ENCODE results near the gene IMMP2L. TPM values are rescaled to one million over a fixed set of nuclear protein-coding genes. Genes with fewer than 3 reads are reported as not detected.

The IMMP2L gene
- total RNA-seq, 2 experiments from 2014 or later, result 15.8 to 25.8 TPM

DNA sequence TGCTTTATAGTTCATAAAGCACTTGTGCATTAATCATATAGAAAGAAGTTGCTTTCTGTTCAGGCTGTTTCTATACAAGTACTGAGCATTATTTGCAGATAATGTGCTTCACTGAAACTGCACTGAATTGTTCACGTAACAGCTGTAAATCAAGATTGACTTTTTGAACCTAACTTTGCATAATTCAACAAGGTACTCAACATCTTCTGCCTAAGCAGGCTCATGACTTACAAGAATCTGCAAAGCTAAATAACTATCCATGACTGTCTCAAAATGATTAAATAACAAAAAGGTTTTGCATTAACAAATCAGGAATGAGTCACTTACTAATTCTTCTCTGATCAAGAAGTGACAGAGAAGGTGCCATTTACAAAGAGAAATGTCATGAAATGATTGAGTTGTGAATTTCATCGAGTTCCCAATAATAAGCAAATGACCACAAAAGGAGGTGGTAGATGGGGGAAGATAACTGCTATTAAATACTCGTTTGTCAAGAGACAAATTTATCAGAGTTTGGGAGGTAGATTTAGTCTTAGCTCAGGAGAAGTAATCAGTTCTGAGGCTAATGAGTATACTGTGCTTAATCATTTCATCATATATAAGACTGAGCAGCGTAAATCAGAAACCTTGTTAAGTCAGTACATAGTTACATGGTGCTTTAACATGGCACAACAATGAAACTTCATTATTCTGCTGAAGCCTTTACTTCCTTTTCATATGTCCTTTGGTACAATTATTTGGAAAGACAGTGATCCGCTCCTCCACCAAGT lies 632.6 kb downstream of the IMMP2L start:
- peak; percentile 42 for ATAC-seq
- peaks cover 14% of the 10 kb centered on the region for H3K4me1 Mint-ChIP-seq

DNA sequence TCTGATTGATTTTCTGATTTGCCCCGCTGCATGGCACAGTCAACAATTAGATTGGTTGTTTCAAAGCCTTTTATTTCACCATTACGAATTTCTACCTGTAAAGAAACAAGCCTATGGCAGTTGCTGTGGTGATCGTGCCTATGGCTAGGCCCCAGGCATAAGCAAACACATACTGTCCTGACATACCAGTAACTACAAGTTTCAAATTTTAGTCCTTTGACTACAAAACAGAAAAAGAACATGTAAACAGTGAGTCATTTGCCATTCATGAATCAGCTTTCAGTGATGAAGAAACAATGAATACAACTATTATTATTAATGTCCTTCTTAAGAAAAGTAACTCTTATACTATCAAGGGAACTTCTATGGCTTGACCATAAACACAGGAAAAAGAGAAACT lies 639.4 kb downstream of the IMMP2L start:
- POLR2A ChIA-PET, result no interaction called here
- CTCF ChIA-PET, result no interaction called here
- no peak overlapping the region for H3K27ac Mint-ChIP-seq
- peaks cover 13% of the 10 kb centered on the region for H3K4me1 Mint-ChIP-seq
- H3K4me3 Mint-ChIP-seq, result no peak overlapping the region
- ATAC-seq (no peak), DNase-seq (no peak)
- intact Hi-C loops (cut with DNase I, micrococcal nuclease), result no loop called here
- no peaks in the 10 kb centered on the region for H3K27me3 Mint-ChIP-seq
- H3K9me3 Mint-ChIP-seq (ENCODE audit: low read depth), result no peaks in the 10 kb centered on the region
- peaks cover 2% of the 10 kb centered on the region for H3K36me3 Mint-ChIP-seq (ENCODE audit: low read depth)

More for the DNA sequence above, 632.6 kb downstream of the IMMP2L start:
- intact Hi-C loops (cut with DNase I, micrococcal nuclease), result no loop called here
- CTCF ChIA-PET, result no interaction called here
- no peaks in the 10 kb centered on the region for H3K36me3 Mint-ChIP-seq (ENCODE audit: low read depth)
- H3K4me3 Mint-ChIP-seq, result no peak overlapping the region
- peaks cover 5% of the 10 kb centered on the region for H3K9me3 Mint-ChIP-seq (ENCODE audit: low read depth)
- H3K27ac Mint-ChIP-seq, result no peak overlapping the region
- POLR2A ChIA-PET, result no interaction called here
- DNase-seq, result no peak
- no peaks in the 10 kb centered on the region for H3K27me3 Mint-ChIP-seq

GRCh38 chr7:110921595-110922151 lies 640.6 kb downstream of the IMMP2L start:
- H3K27ac Mint-ChIP-seq, result no peak overlapping the region
- peaks cover 2% of the 10 kb centered on the region for H3K36me3 Mint-ChIP-seq (ENCODE audit: low read depth)
- intact Hi-C loops (cut with DNase I, micrococcal nuclease), result no loop called here
- ATAC-seq (no peak), DNase-seq (no peak)
- no peaks in the 10 kb centered on the region for H3K9me3 Mint-ChIP-seq (ENCODE audit: low read depth)
- CTCF ChIA-PET, result interaction anchor here (1.4 to 1.8 kb wide), 2 partner anchors 21 to 177 kb away, joined by 3 to 4 read pairs; no protein-coding TSS in a partner anchor
- H3K4me3 Mint-ChIP-seq, result no peak overlapping the region
- POLR2A ChIA-PET, result no interaction called here
- H3K4me1 Mint-ChIP-seq, result peaks cover 13% of the 10 kb centered on the region
- no peaks in the 10 kb centered on the region for H3K27me3 Mint-ChIP-seq

GRCh38 chr7:110918949-110919548 lies 643.2 kb downstream of the IMMP2L start:
- intact Hi-C loops (cut with DNase I, micrococcal nuclease), result loop anchor here (1.0 to 5.0 kb wide), 3 partner anchors 108 to 164 kb away; no protein-coding TSS in a partner anchor
- peaks cover 3% of the 10 kb centered on the region for H3K27me3 Mint-ChIP-seq
- peaks cover 3% of the 10 kb centered on the region for H3K9me3 Mint-ChIP-seq (ENCODE audit: low read depth)
- DNase-seq, result no peak
- no peak overlapping the region for H3K4me3 Mint-ChIP-seq
- ChIA-PET CTCF (no interaction called here), POLR2A (no interaction called here)
- no peak overlapping the region for H3K27ac Mint-ChIP-seq
- peak; percentile 68 for ATAC-seq
- peaks cover 13% of the 10 kb centered on the region for H3K4me1 Mint-ChIP-seq
- peaks cover 5% of the 10 kb centered on the region for H3K36me3 Mint-ChIP-seq (ENCODE audit: low read depth)

DNA sequence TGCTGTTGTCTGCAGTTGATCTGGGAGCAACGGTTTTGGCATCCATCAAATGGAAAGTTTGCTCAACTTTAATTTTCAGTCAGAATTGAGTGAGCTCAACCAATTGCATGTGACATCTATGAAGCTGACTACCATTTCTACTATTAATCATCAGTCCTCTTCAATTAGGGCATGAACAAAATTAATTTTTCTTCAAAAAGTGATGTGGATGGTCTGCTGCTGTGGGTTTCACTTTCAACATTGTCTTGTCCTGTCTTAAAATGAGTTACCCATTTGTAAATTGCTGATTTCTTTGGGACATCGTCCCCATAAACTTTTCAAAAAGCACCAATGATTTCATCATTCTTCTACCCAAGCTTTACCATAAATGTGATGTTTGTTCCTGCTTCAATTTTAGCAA lies 648.0 kb downstream of the IMMP2L start:
- Mint-ChIP-seq H3K4me3 (no peak overlapping the region), H3K27ac (no peak overlapping the region), H3K27me3 (peaks cover 3% of the 10 kb centered on the region), H3K36me3 (ENCODE audit: low read depth) (peaks cover 3% of the 10 kb centered on the region), H3K9me3 (ENCODE audit: low read depth) (peaks cover 4% of the 10 kb centered on the region), H3K4me1 (peaks cover 9% of the 10 kb centered on the region)
- intact Hi-C loops (cut with DNase I, micrococcal nuclease), result no loop called here
- DNase-seq, result no peak
- no peak for ATAC-seq
- ChIA-PET POLR2A (interaction anchor here (0.7 kb wide), 1 partner anchor 19 kb away, joined by 4 read pairs; no protein-coding TSS in a partner anchor), CTCF (no interaction called here)

GRCh38 chr7:110911632-110912031 lies 650.7 kb downstream of the IMMP2L start:
- H3K4me3 Mint-ChIP-seq, result no peak overlapping the region
- DNase-seq, result no peak
- CTCF ChIA-PET, result no interaction called here
- POLR2A ChIA-PET, result no interaction called here
- no peak overlapping the region for H3K27ac Mint-ChIP-seq
- peaks cover 4% of the 10 kb centered on the region for H3K36me3 Mint-ChIP-seq (ENCODE audit: low read depth)
- peaks cover 3% of the 10 kb centered on the region for H3K4me1 Mint-ChIP-seq
- intact Hi-C loops (cut with DNase I, micrococcal nuclease), result no loop called here
- H3K27me3 Mint-ChIP-seq, result peaks cover 3% of the 10 kb centered on the region
- no peak for ATAC-seq
- peaks cover 11% of the 10 kb centered on the region for H3K9me3 Mint-ChIP-seq (ENCODE audit: low read depth)

DNA sequence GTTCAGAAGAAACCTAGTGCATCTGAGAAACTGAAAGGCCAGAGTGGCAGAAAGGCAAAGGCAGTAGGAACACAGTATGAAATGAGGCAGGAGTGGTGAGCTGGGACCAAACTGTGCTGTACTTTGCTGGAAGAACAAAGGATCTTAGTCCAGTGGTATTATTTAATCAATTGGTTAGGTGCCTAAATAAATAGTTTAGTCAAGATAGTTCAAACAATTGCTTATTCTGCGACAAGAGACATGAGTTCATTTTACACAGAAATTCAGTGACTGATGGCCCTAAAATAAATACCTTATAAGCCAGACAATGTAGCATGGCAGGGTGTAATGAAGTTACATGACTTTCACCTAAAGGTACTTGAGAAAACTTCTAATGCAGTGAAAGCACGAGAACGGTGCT lies 653.2 kb downstream of the IMMP2L start:
- no peak overlapping the region for H3K27ac Mint-ChIP-seq
- intact Hi-C loops (cut with DNase I, micrococcal nuclease), result no loop called here
- ChIA-PET POLR2A (no interaction called here), CTCF (no interaction called here)
- DNase-seq (no peak), ATAC-seq (no peak)
- H3K4me3 Mint-ChIP-seq, result no peak overlapping the region
- no peaks in the 10 kb centered on the region for H3K27me3 Mint-ChIP-seq
- H3K9me3 Mint-ChIP-seq (ENCODE audit: low read depth), result peaks cover 9% of the 10 kb centered on the region
- H3K36me3 Mint-ChIP-seq (ENCODE audit: low read depth), result peaks cover 2% of the 10 kb centered on the region
- H3K4me1 Mint-ChIP-seq, result peaks cover 14% of the 10 kb centered on the region

- Mint-ChIP-seq H3K36me3 (ENCODE audit: low read depth) (peaks cover 2% of the 10 kb centered on the region), H3K4me1 (peaks cover 18% of the 10 kb centered on the region), H3K9me3 (ENCODE audit: low read depth) (peaks cover 7% of the 10 kb centered on the region), H3K27me3 (no peaks in the 10 kb centered on the region), H3K27ac (no peak overlapping the region), H3K4me3 (no peak overlapping the region)
- CTCF ChIA-PET, result no interaction called here
- POLR2A ChIA-PET, result no interaction called here
- intact Hi-C loops (cut with DNase I, micrococcal nuclease), result no loop called here
- ATAC-seq (peak; percentile 65), DNase-seq (no peak)
These were observed 656.3 kb downstream of the IMMP2L start for GRCh38 chr7:110905773-110906566.

DNA sequence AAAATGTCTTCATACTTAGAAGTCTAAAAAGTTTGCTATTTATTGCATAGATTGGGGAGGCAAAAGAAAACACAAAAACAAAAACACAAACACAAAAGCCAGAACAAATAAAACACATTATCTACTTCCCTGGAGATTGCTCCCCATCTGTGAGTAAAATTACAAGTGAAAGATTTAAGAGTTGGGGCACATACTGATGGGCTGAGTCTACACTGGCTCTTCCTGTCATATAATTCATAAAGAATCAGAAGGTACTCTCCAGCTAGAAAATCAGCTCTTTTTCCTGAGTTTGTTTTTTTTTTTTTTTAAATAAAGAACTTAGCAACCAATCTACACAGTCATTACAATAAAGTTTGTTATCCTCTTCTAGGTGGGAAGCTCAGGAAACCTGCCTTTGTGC lies 663.8 kb downstream of the IMMP2L start:
- intact Hi-C loops (cut with DNase I, micrococcal nuclease), result no loop called here
- peaks cover 7% of the 10 kb centered on the region for H3K4me1 Mint-ChIP-seq
- no peaks in the 10 kb centered on the region for H3K36me3 Mint-ChIP-seq (ENCODE audit: low read depth)
- ChIA-PET POLR2A (interaction anchor here (0.8 kb wide), 1 partner anchor 268 kb away, joined by 5 read pairs; no protein-coding TSS in a partner anchor), CTCF (no interaction called here)
- no peaks in the 10 kb centered on the region for H3K27me3 Mint-ChIP-seq
- no peak for DNase-seq
- no peak overlapping the region for H3K4me3 Mint-ChIP-seq
- peaks cover 15% of the 10 kb centered on the region for H3K9me3 Mint-ChIP-seq (ENCODE audit: low read depth)
- no peak for ATAC-seq
- no peak overlapping the region for H3K27ac Mint-ChIP-seq

GRCh38 chr7:110897538-110897937 lies 664.8 kb downstream of the IMMP2L start:
- ChIA-PET CTCF (no interaction called here), POLR2A (interaction anchor here (0.8 kb wide), 1 partner anchor 267 kb away, joined by 5 read pairs; no protein-coding TSS in a partner anchor)
- H3K4me3 Mint-ChIP-seq, result no peak overlapping the region
- H3K36me3 Mint-ChIP-seq (ENCODE audit: low read depth), result no peaks in the 10 kb centered on the region
- no peak for ATAC-seq
- intact Hi-C loops (cut with DNase I, micrococcal nuclease), result no loop called here
- H3K27me3 Mint-ChIP-seq, result no peaks in the 10 kb centered on the region
- H3K4me1 Mint-ChIP-seq, result peaks cover 7% of the 10 kb centered on the region
- peaks cover 15% of the 10 kb centered on the region for H3K9me3 Mint-ChIP-seq (ENCODE audit: low read depth)
- DNase-seq, result no peak
- no peak overlapping the region for H3K27ac Mint-ChIP-seq

DNA sequence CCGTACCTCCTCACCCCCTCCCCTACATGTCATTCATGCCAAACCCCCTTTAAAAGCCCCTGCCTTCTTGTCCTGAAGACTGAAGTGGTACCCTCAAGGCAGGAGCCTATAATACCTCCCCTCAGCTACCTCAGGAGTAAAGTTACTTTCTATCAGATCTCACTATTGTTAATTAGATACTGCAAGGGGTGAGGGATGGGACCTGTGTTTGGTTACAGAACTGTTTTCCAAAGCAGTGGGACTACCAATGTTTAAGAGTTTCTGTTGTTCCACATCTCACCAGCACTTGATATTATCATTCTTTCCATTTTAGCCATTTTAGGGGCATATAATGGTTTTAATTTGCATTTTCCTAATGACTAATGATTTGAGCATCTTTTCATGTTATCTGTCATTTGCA lies 668.2 kb downstream of the IMMP2L start:
- H3K36me3 Mint-ChIP-seq (ENCODE audit: low read depth), result no peaks in the 10 kb centered on the region
- intact Hi-C loops (cut with DNase I, micrococcal nuclease), result no loop called here
- DNase-seq (no peak), ATAC-seq (no peak)
- ChIA-PET CTCF (no interaction called here), POLR2A (no interaction called here)
- peaks cover 12% of the 10 kb centered on the region for H3K4me1 Mint-ChIP-seq
- H3K9me3 Mint-ChIP-seq (ENCODE audit: low read depth), result peaks cover 13% of the 10 kb centered on the region
- no peaks in the 10 kb centered on the region for H3K27me3 Mint-ChIP-seq
- H3K27ac Mint-ChIP-seq, result no peak overlapping the region
- no peak overlapping the region for H3K4me3 Mint-ChIP-seq
